HG03558 (cell line): ENCODE results near the gene MYO3A.

Experiments used
- ATAC-seq: cut with Tn5 transposase; IDR thresholded peaks from one replicate; pipeline ENCODE4 v1.9.1; 2021; ENCODE audit warnings: moderate number of reproducible peaks; ENCODE audit not compliant: unreplicated experiment; ENCODE audit errors: extremely low read depth

MYO3A gene

DNA sequence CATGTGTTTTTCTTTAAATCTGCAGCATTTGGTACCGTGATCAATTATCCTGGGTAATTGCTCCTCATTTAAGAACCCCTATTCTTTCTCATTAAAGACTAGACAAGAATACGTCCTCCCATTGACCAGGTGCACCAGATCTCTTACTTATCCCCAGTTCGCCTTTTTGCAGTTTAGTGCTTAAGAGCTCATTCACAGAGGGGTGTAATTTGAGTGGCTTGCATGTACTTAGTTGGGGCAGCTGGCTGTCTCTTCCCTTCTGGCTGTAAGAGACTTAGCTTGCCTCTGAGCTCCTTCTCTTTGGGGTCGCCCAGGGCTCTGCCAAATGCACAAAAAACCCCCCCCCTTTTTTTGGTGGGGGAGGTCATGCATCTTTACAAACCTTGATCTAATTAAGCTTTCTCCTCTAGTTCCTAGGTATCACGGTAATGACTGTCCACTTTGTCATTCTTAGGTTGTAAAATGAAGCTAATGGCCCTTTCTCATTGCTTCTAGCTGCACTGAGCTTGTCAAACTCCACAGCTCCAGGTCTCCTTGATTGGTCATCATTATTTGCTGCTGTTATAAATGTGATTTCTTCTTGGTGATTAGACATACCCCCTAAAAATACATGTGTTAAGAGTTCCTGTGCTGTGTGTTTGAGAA, 308.8 kb downstream of the MYO3A start:
- ATAC-seq: no peak

DNA sequence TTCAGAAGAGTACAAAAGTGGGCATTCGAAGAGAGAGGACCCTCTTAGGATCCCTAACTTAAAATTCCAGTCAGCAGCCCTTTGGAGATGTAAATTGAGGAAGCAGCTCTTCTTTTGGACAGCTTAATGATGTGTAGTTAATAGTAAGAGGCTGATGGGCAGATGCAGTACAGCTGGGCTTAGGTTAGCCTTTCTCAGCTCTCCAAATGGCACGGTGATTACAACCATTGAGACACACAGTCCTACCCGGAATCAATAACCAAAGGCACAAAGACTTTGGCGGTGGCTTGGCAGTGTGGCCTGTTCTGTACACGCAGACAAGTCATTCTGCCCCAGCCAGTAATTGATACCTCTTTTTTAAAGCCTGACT, 309.3 kb downstream of the MYO3A start:
- no peak for ATAC-seq

DNA sequence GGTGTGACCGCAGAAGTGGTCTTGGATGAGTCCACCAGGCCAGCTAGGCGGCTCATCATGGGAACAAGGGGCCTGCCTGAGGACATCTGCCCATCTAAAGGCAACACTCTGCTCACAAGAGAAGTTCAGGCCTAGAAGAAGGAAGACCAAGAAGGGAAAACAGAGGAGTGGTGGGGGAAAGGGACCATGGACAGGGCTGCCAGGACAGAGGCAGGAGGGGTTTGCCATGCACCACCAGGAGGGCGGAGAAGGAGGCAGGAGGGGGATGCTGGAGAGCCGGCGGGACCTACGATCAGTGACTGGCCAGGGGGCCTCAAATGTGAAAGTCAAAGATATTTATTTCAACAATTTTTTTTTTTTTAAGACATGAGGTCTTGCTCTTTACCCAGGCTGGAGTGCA, 315.7 kb downstream of the MYO3A start:
- no peak for ATAC-seq

DNA sequence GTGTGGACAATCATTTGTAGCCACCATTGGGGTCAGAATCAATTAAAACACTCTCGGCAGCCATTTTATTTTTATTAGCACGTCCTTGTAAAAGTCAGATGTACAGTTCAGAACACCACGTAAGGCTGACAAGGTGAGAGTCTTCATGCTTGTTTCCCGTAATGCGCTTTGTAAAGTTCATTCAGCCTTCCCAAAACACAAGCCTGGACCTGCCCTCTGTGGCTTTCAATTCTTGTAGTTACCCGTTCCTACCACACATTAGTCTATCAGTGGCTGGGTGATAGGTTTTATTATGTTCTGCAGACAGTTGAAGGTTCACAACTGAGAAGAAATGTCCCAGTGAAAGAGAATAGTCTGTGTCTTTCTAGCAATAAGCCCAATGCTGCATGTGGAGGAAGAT, 317.9 kb downstream of the MYO3A start:
- ATAC-seq: no peak

DNA sequence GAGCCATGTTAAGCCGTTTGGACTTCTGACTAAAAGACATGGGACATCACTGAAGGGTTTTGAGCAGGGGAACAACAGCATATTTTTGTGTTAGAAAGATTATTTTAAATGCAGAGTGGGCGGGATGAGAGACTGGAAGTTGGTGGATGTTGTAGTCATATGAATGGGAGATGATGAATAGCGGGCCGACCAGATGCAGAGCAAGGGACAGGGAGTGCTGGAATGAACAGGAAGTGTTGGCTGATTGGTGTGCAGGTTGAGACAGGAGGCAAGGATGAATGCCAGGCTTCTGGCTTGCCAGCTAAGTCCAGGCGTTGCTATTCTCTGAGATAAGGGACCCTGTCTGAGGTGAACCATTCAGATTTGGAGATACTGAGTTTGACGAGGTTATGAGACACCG, 320.6 kb downstream of the MYO3A start:
- no peak for ATAC-seq

DNA sequence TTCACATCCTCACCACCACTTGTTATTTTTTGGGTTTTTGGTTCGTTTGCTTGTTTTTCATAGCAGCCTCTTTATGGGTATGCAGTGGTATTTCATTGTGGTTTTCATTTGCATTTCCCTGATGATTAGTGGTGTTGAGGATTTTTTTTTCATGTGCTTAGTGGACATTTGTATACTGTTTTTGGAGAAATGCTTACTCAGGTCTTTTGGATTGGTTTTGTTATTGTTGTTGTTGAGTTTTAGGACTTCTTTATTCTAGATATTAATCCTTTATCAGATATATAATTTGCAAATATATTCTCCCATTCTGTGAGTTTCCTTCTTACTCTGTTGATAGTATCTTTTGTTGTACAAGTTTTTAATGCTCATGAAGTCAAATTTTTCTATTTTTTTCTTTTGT, 325.3 kb downstream of the MYO3A start:
- ATAC-seq: no peak
